Measurements from ENCODE around the gene KIFC3.
"Not testable (repeated sequence)": the region's sequence is repeated elsewhere in the genome, so short reads cannot be mapped to it uniquely, and the experiment has no call there.

The KIFC3 gene

GRCh38 chr16:57750796-57751538, 51.3 kb downstream of the KIFC3 start:
- no peak for DNase-seq

GRCh38 chr16:57749856-57750452, 52.3 kb downstream of the KIFC3 start:
- DNase-seq: no peak

DNA sequence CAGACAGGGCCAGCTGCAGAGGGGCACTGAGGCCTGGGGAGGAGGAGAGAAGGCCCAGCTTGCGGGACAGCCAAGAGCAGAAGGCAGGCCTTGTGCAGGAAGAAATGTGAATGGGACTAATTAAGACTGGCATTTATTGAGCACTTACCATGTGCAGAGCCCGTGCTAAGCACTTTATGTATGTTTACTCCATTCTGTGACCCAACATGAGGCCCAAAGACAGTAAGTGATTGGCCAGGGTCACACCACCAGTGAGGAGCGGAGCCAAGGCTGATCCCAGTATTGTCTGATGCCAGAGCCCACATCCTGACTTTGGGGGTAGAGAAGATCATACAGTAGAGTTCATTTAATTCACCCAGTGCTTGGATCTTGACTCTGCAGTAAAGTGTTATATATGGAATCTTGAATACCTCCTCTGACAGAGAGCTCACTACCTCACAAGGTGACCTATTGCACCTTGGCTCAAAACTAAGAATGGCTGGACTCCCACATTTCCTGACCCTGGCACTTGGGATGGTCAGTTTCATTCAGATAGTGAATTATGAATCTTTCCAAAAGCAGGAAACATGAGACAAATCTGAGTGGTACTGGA, 53.1 kb downstream of the KIFC3 start:
- no peak for DNase-seq

GRCh38 chr16:57748596-57748995, 53.7 kb downstream of the KIFC3 start:
- DNase-seq: no peak

- no peak for DNase-seq
Observed at GRCh38 chr16:57747996-57748395, 54.3 kb downstream of the KIFC3 start.

GRCh38 chr16:57747496-57747895, 54.8 kb downstream of the KIFC3 start:
- DNase-seq: no peak

DNA sequence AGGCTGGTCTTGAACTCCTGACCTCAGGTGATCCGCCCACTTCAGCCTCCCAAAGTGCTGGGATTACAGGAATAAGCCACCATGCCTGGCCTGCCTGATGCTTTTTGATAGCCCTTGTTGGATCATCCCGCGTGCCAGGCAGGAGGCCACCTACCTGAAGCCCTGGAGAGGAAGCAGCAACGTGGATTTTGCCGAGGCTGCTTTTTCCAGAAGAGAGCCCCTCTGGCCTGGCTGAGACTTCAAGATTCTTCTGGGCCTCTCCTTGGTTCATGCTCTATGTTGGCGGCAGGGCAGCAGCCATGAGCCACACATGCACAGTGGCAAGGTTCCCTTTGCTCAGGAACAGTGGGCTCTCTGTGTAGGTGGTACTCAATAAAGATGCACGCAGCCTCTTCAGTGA, 55.2 kb downstream of the KIFC3 start:
- DNase-seq: no peak

DNA sequence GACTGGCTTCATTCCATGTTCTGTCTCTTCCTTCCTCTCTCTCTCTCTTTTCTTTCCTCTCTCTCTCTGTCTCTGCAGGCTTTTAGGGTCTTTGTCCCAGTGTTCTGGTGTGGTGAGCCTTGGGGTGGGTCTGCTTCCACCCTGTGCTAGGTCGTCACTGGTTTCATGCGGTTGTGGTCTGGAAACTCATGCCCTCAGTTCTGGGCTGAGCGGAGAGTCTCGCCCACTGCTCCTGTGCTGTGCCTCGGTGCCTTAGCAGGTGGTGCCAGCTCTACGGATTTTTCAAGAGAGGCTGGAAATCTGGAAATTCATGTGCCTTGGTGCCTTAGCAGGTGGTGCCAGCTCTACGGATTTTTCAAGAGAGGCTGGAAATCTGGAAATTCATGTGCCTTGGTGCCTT, 56.0 kb downstream of the KIFC3 start:
- not testable (repeated sequence) for DNase-seq

- no peak for DNase-seq
Observed at GRCh38 chr16:57745768-57746167, 56.5 kb downstream of the KIFC3 start.

DNA sequence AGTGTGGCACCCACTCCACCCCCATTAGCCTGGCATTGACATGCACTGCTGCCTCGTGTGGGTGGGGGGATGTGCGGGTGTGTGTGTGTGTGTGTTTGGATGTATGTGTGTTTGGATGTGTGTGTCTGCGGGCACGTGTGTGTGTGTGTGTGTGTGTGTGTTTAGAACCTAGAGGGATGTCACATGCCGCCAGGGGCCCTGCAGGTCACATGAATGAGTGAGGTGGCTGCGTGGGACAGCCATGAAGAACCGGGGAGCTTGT, 57.7 kb downstream of the KIFC3 start:
- DNase-seq: no peak

DNA sequence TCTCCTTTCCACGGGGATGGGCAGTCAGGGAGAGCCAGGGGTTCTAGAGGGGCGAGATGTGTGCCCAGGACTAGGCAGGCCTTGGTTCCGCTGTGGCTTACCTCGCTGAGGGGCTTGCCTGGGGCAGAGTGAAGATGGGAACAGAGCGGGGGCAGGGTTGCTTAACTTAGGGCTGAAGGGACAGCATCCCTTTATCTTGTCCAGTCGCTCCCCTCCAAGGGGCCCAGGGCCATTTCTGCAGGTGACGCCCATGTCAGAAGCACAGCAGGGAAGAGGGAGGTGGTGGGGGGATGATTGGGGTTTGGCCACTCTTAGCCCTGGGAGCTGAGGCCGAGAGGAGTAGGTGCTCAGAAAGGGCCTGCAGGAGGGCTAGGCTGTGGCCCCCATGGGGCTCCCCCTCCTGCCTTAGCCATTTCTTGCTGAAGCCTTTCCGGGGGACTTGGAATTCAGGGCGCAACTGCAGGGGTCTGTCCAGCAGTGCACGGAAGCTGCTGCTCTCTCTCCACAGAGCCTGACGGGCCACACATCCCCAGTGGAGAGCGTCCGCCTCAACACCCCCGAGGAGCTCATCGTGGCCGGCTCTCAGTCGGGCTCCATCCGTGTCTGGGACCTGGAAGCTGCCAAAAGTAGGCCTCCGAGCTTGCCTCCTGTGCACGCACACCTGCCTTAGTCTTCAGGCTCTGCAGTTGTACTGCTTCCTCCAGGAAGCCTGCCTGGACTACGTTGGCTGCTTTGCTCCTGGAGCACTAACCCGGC, 58.2 kb downstream of the KIFC3 start:
- no peak for DNase-seq

DNA sequence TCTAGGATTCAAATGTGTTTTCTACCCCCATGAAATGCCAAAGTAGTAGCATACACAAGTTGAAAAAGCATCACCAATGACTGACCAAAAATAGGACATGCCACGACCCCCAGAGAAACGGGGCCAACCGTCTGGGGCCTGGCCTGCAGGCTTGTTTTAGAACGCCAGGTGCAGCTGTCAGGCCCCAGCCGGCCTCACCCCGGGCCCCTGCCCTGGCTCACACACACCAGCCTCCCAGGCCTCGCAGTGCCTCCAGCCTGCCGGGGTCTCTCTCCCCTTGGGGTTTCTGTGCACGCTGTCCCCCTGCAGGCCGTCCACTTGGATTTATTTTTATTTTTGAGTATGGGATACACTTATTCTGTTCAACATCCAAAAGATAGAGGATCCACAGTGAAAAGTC, 58.8 kb downstream of the KIFC3 start:
- DNase-seq: no peak

GRCh38 chr16:57742543-57742942, 59.7 kb downstream of the KIFC3 start:
- no peak for DNase-seq

- DNase-seq: no peak
Observed at GRCh38 chr16:57741660-57742191, 60.6 kb downstream of the KIFC3 start.

DNA sequence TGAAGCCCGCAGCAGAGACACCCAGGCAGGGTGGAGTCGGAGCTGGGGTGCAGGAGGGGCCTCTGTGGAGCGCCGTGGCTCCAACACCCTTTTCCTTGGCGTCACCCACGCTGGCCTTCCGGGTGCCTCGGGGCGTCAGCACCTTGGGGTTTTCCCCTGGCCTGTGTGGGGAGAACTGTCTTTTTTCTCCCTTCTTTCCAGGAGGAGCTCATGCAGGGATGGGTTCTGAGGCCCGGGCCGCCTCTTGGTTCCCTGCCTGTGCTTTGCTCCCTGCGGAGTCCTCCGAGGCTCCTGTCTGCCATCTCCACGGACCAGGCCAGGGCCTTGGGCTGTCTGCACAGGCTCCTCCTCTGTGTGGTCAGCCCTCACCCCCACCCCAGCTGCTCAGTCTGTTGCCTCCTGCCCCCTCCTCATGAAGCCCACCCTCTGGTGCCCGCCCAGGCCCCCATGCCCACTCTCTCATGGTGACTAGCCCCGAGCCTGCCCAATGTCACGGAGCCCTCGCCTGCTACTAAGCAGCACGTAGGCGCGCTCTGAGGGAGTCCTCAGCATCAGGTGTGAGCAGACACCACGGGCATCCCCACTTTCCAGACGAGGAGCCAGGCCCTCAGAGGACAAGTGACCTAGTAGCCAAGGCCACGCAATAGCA, 61.7 kb downstream of the KIFC3 start:
- no peak for DNase-seq

- DNase-seq: no peak
Observed at GRCh38 chr16:57739756-57740422, 62.4 kb downstream of the KIFC3 start.

DNA sequence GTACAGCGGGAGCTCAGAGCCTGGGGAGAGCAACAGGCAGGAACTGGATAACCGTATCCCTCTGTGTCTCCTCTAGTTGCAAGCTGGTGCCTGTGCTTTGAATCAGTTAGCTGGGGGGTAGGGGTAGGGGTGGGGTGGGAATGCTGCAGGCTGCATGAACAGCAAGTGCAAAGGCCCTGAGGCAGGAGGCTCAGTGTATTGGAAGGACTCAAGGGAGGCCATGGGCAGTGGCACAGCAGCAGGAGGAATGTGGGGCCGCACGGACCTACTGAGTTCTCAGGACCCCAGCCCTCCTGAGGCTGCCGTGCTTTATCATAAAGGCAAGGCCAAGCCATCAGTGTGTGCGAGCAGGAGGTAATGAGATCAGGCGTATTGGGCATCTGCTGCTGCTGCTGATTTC, 63.4 kb downstream of the KIFC3 start:
- DNase-seq: no peak

- no peak for DNase-seq
Observed at GRCh38 chr16:57736419-57737351, 65.6 kb downstream of the KIFC3 start.

GRCh38 chr16:57735755-57736418, 66.4 kb downstream of the KIFC3 start, which contains the start of gene KATNB1:
Gene KATNB1 (plus strand): TSS chr16:57735770. CDS start chr16:57737244, 1,474 bp downstream.
- DNase-seq: no peak

DNA sequence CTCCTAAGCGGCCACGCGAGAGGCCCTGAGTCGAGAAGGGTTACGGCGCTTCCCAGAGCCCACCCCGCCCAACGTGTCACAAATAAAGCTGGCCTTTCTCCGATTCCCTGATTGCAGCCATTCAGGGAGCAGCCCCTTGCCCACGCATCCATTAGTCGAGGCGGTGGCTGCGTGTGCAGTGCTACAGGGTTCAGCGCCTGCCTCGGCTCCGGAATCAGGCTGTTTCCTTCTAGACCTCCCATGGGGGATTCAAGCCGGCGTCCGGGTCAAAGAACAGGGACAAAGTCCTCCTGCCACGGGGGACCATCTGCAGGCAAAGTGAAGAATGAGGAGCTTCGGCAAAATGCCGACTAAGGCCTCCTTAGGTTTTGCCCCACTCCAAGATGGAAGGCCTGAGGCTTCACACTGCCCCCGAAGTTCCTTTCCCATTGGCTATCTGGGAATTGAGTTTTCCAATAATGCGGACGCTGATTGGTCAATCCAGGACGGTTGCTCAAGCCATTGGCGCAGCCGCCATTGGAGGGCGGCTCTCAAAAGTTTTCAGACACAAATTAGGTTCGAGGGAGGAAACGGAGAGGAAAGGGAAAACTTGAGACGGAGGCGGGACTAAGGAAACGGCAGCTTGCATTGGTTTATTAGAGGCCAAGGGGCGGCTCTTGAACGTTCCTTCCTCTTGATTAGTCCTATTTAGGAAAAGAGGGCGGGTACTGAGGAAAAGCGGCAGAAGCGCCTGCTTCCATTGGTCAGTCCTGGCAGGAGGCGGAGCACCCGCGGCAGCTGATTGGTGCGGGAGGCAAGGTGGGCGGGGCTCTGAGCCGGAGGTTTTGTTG, 67.2 kb downstream of the KIFC3 start:
- peak; percentile 95 for DNase-seq

Measured in activated CD4-positive, CD25-positive, alpha-beta regulatory T cell treated with anti-CD3 and anti-CD28 coated beads, Interleukin-2, amount 50 U/mL, for 72 hours (primary cell).